MV-4-11 (cell line): ENCODE results near the gene CEP126.
"Not testable (repeated sequence)": the region's sequence is repeated elsewhere in the genome, so short reads cannot be mapped to it uniquely, and the experiment has no call there.

ENCODE experiments used
- DNase-seq: peaks from one replicate; lab custom pipeline; 2025; lab: John Stamatoyannopoulos, UW

CEP126 gene

DNA sequence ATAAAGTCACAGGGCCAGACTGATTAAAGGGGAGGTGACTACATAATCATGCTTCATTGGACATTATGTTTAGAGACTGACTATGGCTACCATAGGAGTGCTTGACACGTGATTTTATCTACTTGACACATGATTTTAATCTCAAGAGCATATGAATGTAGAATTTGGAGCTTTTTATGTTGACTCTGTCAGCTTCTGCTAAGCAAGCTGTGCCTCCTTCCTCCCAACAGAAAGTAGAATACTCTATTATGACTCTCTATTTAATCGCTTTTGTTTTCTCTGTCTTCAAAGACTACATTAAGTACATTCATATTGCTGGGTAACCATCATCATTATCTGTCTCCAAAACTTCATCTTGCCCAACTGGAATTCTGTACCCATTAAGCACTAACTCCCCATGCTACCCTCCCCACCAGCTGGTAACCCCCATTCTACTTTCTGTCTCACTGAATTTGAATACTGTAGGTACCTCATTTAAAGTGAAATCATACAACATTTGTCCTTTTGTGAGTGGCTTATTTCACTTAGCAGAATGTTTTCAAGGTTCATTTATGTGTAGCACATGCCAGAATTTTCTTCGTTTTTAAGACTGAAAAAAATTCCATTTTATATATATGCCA, 26.2 kb downstream of the CEP126 start:
- DNase-seq = no peak

DNA sequence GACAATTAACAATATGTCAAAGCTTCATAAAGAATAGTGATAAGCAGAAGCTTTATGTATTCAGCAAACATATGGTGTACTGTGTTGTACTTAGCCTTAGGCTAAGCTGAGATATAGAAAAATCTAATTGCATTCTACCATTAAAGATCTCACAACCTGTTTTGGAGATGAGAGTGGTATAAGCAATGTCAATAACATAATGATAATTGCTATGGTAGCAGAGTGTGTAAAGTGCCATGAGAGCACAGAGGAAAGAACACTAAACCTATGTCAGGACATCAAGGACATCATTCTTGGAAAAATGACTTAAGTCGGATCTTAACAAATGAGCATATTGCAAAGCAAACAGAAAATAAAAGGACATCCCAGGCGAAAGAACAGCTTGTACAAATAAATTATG, 30.1 kb downstream of the CEP126 start:
- DNase-seq = no peak

DNA sequence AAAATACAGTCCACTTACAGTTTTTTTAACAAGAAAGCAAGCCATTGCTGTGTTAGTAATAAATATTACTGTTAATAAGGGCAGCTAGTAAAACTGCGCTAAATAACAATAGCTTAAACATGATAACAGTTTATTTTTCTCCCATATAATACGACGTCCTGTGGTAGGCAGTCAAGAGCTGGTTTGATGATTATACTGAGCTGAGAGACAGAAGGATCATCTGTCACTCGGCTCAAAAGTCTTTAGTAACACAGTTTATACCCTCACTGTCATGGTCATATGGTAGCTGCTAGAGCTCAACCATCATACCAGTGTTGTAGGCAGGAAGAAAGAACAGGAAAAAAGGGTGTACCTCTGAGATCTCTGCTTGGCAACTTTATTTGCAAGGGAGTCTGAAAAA, 30.6 kb downstream of the CEP126 start:
- no peak for DNase-seq

DNA sequence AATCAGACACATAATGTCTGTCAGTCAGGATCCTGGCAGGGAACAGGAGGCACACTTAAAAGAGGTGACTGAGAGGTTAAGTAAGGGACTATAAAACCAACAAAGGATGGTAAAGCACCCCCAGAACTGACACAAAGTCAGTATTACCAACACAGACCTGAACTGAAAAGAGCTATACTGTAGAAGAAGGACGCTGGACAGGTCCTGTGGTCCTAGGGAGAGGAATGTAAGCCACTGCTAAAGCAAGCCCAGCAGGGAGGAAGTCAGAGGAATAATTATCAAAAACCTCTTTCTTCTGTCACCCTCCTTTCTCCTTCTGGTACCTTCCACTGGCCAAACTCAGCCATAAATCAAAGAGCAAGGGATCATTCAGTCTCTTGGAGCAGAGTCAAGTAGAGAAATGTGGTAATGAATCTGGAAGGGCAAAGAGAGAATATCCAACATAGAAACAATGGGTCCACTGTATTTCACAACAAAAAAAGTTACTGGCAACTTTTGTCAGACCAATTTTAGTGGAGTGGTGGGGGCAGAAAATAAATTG, 34.9 kb downstream of the CEP126 start:
- no peak for DNase-seq

DNA sequence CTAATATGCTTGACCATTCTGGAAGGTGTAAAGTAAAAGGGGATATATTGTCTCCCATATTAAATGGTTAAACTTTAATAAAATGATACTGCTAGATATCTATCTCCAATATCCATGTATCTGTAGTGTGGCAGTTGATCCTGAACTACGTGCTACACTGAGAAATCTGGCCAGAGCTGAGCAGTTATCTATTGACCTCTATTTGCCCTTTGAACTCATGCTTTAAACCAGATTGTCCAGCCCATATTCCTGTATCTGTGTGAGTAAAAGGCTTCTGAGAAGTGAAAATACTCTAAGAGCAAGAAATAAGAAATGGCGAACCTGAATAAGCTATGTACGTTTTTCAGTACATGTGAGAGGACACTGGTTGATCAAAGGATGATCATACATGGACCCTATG, 40.5 kb downstream of the CEP126 start:
- DNase-seq = no peak

DNA sequence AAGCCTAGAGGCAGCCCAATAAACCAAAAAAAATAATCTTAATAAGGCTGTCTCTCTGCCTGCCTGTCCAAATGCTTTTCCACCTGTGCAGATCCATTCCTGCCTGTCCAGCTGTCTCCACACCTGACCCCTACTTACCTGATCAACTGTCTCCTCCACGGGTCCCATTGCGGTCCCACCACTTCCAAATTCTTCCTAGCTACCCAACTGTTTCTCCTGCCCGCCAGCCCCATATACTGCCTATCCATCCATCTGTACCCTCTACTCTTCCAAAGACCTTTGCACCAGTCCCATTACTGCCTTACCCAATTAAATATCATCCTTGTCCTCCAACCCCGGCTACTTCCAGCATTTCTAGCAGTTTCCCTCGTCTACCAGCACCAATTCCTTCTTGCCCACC, 40.9 kb downstream of the CEP126 start:
- DNase-seq = no peak

DNA sequence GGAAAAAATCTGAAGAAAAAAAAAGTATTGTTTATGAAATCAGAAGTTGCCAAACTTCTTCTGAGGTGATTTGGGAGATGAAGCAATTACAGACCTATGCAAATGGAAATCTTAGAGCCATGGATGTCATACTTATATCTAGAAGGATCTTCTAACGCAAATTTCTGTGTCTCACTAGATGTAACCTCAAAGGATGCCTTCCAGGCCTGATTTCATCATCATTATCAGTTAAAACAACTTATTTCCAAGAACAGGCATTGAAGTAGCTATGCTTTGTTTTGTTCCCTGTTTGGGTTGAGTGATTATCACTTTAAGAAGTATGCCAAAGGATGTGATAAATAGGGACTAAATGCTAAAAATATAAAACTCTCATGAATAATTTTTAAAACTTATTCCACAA, 45.4 kb downstream of the CEP126 start:
- no peak for DNase-seq

DNA sequence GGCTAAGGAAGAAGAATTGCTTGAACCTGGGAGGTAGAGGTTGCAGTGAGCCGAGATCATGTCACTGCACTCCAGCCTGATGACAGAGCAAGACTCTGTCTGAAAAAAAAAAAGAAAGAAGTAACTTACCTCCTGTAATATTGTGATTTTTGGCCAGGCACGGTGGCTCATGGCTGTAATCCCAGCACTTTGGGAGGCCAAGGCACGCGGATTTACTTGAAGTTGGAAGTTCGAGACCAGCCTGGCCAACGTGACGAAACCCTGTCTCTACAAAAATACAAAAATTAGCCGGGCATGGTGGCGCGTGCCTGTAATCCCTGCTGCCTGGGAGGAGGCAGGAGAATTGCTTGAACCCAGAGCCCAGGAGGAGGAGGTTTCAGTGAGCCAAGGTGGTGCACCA, 49.4 kb downstream of the CEP126 start:
- DNase-seq = not testable (repeated sequence)

DNA sequence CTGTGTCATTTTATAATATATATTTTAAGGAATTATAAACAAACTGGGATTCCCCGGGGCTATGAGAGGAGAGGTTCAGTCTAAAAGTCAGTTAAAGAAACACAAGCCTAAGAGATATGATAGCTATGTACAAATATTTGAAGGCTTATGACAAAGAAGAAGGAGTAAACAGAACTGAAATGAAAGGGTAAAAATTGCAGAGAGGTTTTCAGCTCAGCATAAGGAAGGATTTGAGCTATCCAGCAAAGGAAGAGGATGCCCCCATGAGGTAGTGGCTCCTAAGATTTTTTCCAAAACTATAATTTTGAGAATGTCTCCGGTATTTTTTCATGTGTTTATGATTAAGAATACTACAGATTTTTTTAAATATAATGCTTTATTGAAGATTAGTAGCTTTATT, 59.4 kb downstream of the CEP126 start:
- DNase-seq = no peak

DNA sequence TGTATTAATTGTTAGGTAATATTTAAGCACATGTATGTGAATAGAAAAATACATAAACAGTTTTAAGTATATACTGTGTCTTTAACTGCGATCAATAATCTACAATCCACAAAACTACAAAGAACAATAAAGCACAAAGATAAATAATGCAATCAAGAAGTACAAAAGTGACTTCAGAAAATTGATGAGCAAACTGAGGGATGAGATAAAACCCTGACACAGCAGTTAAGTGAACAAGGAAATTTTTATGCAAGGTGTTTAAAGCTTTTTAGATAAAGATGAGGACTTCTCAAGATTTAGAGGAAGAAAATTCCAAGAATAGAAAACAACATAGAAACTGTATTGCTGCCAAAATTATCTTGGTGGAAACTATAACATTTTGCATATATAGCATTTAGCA, 60.0 kb downstream of the CEP126 start:
- no peak for DNase-seq

DNA sequence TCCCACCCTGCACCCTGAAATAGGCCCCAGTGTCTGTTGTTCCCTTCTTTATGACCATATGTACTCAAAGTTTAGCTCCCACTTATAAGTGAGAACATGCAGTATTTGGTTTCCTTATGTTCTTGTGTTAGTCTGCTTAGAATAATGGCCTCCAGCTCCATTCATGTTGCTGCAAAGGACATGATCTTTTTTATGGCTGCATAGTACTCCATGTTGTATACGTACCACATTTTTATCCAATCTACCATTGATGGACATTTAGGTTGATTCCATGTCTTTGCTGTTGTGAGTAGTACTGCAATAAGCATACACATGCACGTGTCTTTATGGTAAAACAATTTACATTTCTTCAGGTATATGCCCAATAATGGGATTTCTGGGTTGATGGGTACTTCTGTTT, 60.9 kb downstream of the CEP126 start:
- DNase-seq = no peak

DNA sequence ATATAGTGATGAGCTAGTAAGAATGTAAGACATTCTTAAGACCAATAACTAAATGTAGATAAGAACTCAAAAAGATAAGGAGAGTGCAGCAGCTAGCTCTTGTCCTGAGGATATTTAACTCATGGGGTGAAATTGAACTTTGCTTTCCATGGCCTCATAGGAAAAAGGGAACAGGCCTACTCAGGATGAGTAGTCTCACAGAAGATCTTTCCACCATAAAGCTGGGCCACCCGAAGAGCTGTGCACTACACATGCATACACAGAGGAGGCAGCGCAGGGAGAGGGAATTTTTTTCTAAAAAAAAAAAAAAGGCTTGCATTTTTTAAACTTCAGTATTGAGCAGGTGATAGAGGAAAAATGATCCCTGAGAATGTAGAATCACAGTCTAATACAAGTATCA, 72.6 kb downstream of the CEP126 start:
- DNase-seq = no peak

DNA sequence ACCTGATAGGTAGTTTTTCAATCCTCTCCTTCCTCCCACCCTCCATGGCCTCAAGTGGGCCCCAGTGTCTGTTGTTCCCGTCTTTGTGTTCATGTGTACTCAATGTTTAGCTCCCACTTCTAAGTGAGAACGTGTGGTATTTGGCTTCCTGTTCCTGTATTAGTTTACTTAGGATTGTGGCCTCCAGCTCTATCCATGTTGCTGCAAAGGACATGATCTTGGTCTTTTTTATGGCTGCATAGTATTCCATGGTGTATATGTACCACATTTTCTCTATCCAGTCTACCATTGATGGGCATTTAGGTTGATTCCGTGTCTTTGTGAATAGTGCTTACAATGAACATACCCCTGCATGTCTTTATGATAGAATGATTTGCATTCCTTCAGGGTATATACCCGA, 78.4 kb downstream of the CEP126 start:
- DNase-seq = no peak

DNA sequence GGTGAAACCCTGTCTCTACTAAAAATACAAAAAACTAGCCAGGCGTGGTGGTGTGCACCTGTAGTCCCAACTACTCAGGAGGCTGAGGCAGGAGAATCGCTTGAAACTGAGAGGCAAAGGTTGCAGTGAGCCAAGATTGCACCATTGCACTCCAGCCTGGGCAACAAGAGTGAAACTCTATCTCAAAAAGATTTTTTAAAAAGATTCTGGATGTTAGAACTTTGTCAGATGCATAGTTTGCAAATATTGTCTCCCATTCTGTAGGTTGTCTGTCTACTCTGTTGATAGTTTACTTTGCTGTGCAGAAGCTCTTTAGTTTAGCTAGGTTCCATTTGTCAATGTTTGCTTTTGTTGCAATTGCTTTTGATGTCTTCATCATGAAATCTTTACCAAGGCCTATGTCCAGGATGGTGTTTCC, 79.3 kb downstream of the CEP126 start:
- DNase-seq = not testable (repeated sequence)

DNA sequence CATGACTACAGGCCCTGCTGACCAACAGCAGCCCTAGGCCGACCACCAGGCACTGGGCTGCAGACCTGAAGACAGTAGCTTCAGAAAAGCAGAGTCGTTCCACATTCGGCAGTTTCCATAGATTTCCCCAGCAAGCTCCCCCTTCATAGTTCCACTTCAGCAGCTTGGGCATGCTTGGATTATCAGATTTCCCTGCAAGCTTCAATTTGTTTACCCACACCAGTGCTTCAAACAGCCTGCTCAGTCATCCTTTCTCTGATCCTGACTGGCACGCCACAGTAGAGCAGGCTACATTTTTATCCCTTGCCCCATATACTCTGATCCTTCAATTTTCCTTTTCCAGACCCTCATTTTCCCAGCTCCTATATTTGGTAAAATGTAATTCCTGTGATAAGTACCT, 81.3 kb downstream of the CEP126 start:
- no peak for DNase-seq

DNA sequence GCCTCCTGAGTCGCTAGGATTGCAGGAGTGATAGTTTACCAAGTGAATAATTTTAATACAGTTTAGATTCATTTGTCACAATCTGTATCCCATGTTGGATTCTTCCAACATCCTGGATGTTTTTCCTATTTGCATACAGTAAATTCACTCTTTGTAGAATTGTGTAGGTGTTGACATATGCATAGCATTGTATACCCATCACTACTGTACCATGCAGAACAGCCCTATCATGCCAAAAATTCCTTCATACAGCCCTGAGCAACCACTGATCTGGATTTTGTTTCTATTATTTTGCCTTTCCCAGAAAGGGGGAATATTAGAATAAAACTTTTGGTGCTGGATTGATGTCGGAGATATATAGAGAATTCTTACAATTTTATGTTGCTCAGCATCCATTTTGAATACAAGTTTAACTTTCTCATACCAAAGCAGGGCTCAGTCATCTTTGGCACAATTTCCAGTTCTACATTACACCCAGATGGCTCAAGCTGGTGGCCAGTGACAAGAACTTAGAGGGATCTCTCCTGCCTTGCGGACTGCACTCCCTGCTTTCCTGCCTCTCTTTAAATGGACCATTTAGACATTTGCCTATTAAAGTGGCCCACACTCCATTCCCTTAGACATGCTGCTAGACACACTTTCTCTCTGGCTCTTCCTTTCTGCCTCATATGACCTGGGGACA, 87.0 kb downstream of the CEP126 start:
- DNase-seq = no peak

DNA sequence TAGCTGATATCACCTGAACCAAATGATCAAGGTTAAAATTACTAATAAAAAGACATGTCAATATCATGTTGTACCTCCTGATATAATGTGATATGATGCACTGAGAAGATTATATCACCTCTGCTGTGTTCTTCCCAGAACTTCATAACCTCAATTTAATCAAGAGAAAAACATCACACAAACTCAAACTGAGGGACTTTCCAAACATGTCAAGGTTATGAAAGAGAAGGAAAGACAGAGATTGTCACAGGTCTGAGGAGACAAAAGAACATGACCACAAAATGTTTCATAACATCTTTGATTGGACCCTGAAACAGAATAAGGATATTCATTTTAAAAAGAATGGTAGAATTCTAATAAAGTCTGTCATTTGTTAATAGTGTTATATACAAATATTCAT, 89.4 kb downstream of the CEP126 start:
- DNase-seq = no peak

DNA sequence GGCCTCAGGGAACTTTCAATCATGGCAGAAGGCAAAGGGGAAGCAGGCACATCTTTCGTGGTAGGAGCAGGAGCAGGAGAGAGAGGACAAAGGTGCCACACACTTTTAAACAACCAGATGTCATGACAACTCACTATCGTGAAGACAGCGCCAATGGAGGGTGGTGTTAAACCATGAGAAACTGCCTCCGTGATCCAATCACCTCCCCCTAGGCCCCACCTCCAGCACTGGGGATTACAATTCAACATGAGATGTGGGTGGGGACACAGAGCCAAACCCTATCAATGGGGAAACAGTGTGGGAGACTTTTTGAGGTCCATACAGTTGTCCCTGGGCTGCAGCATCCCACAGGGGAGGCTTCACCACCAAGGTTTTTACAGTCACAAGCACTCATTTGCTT, 90.5 kb downstream of the CEP126 start:
- DNase-seq = no peak

DNA sequence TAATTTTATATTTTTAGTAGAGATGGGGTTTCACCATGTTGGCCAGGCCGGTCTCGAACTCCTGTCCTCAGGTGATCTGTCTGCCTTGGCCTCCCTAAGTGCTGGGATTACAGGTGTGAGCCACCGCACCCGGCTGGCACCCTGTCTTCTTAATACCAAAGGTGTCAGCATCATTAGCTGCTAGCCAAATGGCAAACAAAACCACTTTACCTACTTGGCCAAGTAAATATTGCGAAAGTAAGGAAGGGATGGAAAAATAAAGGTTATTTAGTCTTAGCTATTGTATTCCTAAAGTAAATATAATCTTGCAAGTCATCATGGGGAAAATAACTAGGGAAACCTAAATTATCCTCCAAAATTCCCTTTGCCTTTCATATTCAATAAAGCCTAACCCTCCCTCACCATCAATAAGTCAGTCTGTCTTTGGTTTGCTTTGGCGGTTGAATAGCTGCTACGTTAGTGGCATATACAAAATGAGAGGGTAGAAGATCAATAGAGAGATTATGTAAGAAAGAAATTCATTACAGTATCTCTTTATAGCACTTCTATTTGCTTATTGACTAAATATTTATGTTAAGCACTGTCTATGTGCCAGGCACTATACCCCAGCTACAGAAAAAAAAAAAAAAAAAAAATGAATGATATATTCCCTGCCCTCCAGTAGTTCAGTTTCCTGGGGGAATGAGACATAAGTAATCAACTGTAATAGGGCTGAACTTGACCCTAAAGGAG, 92.2 kb downstream of the CEP126 start:
- no peak for DNase-seq

DNA sequence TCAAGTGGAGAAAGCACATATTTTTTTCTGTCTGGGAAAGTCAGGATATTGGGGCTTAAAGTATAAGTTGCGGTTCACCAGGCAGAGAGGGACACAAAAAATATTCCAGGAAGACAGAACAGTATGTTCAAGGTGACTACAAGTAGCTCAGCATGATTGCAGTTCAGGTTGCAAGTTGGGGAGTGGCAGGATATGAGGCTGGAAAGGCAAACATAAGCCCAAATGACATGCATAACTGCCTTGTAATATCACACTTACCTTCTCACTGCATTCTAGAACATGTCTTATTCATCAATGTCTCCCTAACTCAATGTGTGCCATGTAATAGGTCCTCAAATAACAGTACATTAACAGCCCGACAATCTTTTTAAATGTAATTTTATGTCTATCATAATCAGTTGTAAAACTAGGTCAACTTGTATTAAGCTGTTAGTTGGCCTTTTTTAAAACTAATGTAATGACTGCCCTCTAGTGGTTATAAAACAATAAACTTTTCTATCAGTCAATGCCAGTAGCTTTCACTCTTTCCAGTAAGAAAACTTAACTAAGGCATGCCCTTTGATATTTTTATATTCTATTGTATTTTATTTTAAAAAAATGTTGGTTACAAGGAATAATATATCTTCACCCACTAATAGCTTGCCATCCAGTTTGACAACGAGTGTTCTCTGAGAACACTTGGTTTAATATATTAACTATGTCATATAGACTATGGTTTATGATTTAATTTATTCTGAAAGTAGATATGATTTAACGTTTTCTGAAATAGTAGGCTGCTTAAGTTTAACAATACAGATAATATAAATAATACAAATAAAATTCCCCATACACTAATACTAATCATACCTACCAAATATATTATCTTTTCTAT, 93.0 kb downstream of the CEP126 start:
- peak; percentile 21 for DNase-seq

DNA sequence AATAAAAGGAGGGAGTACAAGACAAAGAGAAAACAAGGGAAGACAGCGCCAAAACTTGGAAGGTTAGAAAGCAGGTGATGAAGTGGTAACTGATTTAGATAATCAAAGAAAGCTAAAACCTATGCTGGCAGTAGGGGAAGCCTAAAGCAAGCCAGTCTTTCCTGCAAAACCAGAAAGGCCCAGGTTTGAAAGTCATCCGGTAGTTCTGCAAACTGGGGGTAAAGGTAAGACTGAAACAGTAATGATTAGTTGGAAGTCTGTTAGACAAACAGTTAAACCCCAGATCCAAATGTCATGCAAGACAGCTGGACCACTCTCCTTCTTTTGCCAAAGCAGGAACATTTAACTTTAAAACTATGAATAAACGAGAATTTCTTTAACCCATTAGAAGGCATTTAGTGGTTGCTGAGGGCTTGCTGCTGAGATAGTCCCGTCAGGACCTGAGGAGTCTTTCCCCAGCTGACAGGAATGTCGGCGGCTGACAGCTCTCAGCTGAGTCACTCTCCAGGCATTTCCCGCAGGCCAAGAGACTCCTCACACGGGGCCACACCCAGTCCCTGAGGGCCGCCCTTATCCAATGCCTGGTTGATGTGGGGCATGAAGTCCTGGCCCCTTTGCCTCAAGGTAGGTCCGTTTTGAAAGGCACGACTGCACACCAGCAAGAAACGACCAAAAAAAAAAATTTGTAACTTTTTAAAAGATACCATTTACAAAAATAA, 96.1 kb downstream of the CEP126 start:
- DNase-seq = no peak

DNA sequence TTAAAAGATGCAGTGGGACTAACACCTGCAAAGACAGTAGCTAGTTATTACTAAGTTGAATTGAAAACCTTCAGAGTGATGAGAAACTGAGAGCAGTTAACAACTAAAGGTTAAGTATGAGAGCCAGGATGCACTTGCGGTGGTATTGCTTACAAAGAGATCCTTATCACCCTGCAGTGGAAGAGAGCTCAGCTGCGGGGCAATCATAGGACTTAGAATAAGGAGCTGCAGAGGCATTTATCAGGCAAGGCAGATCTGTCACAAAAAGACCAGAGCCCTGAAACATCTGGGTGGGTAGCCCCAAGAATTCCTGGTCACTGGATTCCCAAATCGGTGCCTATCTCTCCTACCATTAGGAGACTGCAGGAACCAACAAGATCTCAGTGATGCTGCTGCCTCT, 98.1 kb downstream of the CEP126 start:
- no peak for DNase-seq
